Measurements from ENCODE around the gene DESI1. TPM values are rescaled to one million over a fixed set of nuclear protein-coding genes. Genes with fewer than 3 reads are reported as not detected.

DESI1 gene
- total and polyA plus RNA-seq, 2 of the 13 experiments (the other 11 are each of a cell fraction or from before 2014, with no cell fraction given) = 21.6 to 29.2 TPM

- TF ChIP-seq ZNF350 (CRISPR knock-in tag; IDR thresholded peaks at IDR 0.05; ENCODE audit: borderline replicate concordance, low read depth) (peak; percentile 21; the same call in 1 of the 2 replicates), STAG1 (CRISPR knock-in tag; IDR thresholded peaks at IDR 0.05) (peak; percentile 94), MAX (IDR thresholded peaks at IDR 0.05) (no peak), ZGPAT (CRISPR knock-in tag; IDR thresholded peaks at IDR 0.05) (0 out of 2 replicates have a peak, but pooled peaks have one; percentile 23), SAP130 (CRISPR knock-in tag; IDR thresholded peaks at IDR 0.05; ENCODE audit: low read depth) (peak; percentile 19; the same call in 1 of the 2 replicates), PTBP1 (IDR thresholded peaks at IDR 0.05; ENCODE audit: low read depth, low read length, poor library complexity, severe bottlenecking) (no peak), ZSCAN31 (CRISPR knock-in tag; IDR thresholded peaks at IDR 0.05; ENCODE audit: low read depth) (no peak), ZNF343 (CRISPR knock-in tag; IDR thresholded peaks at IDR 0.05) (no peak), MXD3 (CRISPR knock-in tag; IDR thresholded peaks at IDR 0.05) (0 out of 2 replicates have a peak, but pooled peaks have one; percentile 19), GFI1 (CRISPR knock-in tag; IDR thresholded peaks at IDR 0.05; ENCODE audit: borderline replicate concordance) (no peak), AHR (CRISPR knock-in tag; IDR thresholded peaks at IDR 0.05) (peak; percentile 79; the same call in 1 of the 2 replicates), ZFY (CRISPR knock-in tag; IDR thresholded peaks at IDR 0.05) (peak; percentile 38; the same call in 1 of the 2 replicates), ZNF839 (CRISPR knock-in tag; IDR thresholded peaks at IDR 0.05; ENCODE audit: borderline replicate concordance) (0 out of 2 replicates have a peak, but pooled peaks have one; percentile 65), RXRB (CRISPR knock-in tag; IDR thresholded peaks at IDR 0.05; ENCODE audit: borderline replicate concordance) (peak; percentile 43; the same call in 1 of the 2 replicates), MXI1 (IDR thresholded peaks at IDR 0.05; ENCODE audit: borderline replicate concordance, low read depth, low read length) (0 out of 3 replicates have a peak, but pooled peaks have one; percentile 40), NFYB (CRISPR knock-in tag; IDR thresholded peaks at IDR 0.05) (no peak), MED1 (CRISPR knock-in tag; IDR thresholded peaks at IDR 0.05) (0 out of 2 replicates have a peak, but pooled peaks have one; percentile 29), DNMT1 (CRISPR knock-in tag; IDR thresholded peaks at IDR 0.05) (no peak), KDM3A (CRISPR knock-in tag; IDR thresholded peaks at IDR 0.05; ENCODE audit: low read depth) (0 out of 2 replicates have a peak, but pooled peaks have one; percentile 39), ZNF530 (CRISPR knock-in tag; IDR thresholded peaks at IDR 0.05; ENCODE audit: low read depth) (no peak), FOXP1 (IDR thresholded peaks at IDR 0.05) (no peak), FOXP1 (CRISPR knock-in tag; IDR thresholded peaks at IDR 0.05) (no peak), ZNF142 (CRISPR knock-in tag; IDR thresholded peaks at IDR 0.05) (no peak)
Measured at GRCh38 chr22:41596776-41597634, 23.8 kb downstream of the DESI1 start (continued).

Data from HepG2 (cell line).